ENCODE results near the gene INPP5E.

DNA sequence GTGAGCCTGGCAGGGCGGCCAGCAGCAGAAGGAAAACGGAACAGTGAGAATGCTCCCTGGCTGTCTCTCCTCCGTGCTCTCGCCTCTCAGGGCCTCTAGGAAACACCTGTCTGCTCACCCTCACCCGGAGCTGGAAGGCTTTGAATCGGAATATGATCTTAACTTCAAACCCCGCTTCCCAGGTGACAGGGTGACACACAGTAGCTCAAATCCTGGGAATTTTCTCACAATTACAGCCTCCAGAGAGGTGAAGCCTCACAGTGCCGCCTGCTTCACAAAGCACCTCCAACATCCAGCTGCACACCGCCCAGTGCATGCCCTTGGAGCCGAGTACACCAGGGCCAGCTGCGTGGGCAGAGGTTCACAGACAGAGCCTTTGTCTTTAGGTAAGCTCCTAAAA, 30.7 kb upstream of the INPP5E start:
- TF ChIP-seq, protein P1, sequence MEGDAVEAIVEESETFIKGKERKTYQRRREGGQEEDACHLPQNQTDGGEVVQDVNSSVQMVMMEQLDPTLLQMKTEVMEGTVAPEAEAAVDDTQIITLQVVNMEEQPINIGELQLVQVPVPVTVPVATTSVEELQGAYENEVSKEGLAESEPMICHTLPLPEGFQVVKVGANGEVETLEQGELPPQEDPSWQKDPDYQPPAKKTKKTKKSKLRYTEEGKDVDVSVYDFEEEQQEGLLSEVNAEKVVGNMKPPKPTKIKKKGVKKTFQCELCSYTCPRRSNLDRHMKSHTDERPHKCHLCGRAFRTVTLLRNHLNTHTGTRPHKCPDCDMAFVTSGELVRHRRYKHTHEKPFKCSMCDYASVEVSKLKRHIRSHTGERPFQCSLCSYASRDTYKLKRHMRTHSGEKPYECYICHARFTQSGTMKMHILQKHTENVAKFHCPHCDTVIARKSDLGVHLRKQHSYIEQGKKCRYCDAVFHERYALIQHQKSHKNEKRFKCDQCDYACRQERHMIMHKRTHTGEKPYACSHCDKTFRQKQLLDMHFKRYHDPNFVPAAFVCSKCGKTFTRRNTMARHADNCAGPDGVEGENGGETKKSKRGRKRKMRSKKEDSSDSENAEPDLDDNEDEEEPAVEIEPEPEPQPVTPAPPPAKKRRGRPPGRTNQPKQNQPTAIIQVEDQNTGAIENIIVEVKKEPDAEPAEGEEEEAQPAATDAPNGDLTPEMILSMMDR (IDR thresholded peaks at IDR 0.05), result no peak
- no peak for TF ChIP-seq POLR2A (IDR thresholded peaks at IDR 0.05)

Data from lower leg skin (tissue), 3 donors.